ENCODE data around the gene AK4. TPM values are rescaled to one million over a fixed set of nuclear protein-coding genes. Genes with fewer than 3 reads are reported as not detected.

Gene AK4
- total and polyA plus RNA-seq, 2 experiments from 2014 or later = 65.4 to 110 TPM

DNA sequence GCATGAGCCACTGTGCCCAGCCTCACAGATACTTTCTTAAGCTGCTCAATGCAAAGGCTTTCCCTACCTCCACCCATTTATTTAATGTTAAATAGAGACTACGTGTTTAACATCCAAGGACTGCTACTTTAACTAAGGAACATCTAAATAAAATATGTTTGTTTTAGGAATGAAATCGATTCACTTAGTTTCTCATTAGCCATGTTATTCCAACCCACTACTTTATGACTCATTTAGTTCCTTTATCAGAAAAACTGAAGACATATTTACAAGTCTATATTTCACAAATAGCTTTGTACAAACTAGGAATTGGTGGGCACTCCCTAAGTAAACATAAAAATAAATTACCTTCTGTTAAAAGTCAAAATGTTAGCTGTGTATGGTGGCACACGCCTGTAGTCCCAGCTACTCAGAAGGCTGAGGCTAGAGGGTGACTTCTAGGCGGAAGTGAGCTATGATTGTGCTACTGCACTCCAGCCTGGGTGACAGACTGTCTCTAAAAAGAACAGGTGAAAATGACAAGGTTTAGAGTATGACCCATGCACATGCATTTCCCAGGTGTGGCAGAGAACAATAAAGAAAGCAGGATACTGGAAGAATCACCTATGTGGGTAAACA, 39.9 kb upstream of the AK4 start:
- 72 to 77% methylated on average over 4 of the region's 4 CpGs for WGBS, 2 experiments (ENCODE audit: low coverage in 1 of 2, low lambda C conversion rate in 2 of 2, missing lambda C conversion rate in 2 of 2)
- Histone ChIP-seq H3K27ac (no peak overlapping the region), H4K20me1 (ENCODE audit: insufficient read depth) (no peaks in the 10 kb centered on the region), H3K36me3 (ENCODE audit: low read depth) (no peaks in the 10 kb centered on the region), H3K79me2 (ENCODE audit: insufficient read depth) (no peaks in the 10 kb centered on the region), H2AFZ (no peak overlapping the region), H3K4me3 (no peak overlapping the region), H3K4me2 (ENCODE audit: unreplicated experiment) (no peak overlapping the region), H3K4me1 (ENCODE audit: insufficient read depth) (no peaks in the 10 kb centered on the region), H3K9me2 (ENCODE audit: insufficient read depth) (no peaks in the 10 kb centered on the region), H3K9ac (no peak overlapping the region), H3F3A (ENCODE audit: insufficient read depth) (no peaks in the 10 kb centered on the region), H3K27me3 (replicated peaks; ENCODE audit: insufficient read depth) (no peaks in the 10 kb centered on the region; the same call in none of the 2 replicates), H3K9me3 (ENCODE audit: low read depth) (no peaks in the 10 kb centered on the region)
- TF ChIP-seq EZH2 (IDR thresholded peaks at IDR 0.05; ENCODE audit: insufficient read depth, poor library complexity, severe bottlenecking) (no peak), EZH2phosphoT487 (IDR thresholded peaks at IDR 0.05; ENCODE audit: insufficient read depth, low read depth) (no peak)
- in situ Hi-C loops (cut with MboI) = no loop called here
- no peak for DNase-seq

DNA sequence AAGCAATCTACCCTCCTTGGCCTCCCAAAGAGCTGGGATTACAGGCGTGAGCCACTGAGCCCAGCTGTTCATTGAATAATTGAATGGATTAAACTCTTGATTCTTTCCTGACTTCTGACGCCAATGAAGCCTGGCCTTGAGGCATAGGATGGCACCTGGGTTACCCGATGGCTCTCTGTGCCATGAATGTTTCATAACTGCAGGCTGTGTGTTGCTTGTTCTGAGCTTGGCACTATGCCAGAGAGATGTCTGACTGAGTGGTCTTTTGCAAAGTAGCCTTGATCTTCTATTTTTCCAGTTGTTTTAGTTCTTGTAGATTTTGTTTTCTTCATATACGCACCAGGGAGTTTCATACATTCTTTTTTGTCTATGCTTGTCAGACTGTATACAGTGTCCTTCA, 38.5 kb upstream of the AK4 start:
- Histone ChIP-seq H2AFZ (no peak overlapping the region), H3K9me2 (ENCODE audit: insufficient read depth) (no peaks in the 10 kb centered on the region), H3K79me2 (ENCODE audit: insufficient read depth) (no peaks in the 10 kb centered on the region), H3K4me1 (ENCODE audit: insufficient read depth) (no peaks in the 10 kb centered on the region), H3K4me3 (no peak overlapping the region), H3K9me3 (ENCODE audit: low read depth) (no peaks in the 10 kb centered on the region), H3K4me2 (ENCODE audit: unreplicated experiment) (no peak overlapping the region), H3K9ac (no peak overlapping the region), H3F3A (ENCODE audit: insufficient read depth) (no peaks in the 10 kb centered on the region), H3K36me3 (ENCODE audit: low read depth) (no peaks in the 10 kb centered on the region), H3K27ac (no peak overlapping the region), H4K20me1 (ENCODE audit: insufficient read depth) (no peaks in the 10 kb centered on the region), H3K27me3 (replicated peaks; ENCODE audit: insufficient read depth) (no peaks in the 10 kb centered on the region; the same call in none of the 2 replicates)
- 65 to 77% methylated on average over 4 of the region's 4 CpGs for WGBS, 2 experiments (ENCODE audit: low coverage in 1 of 2, low lambda C conversion rate in 2 of 2, missing lambda C conversion rate in 2 of 2)
- DNase-seq = no peak
- TF ChIP-seq EZH2 (IDR thresholded peaks at IDR 0.05; ENCODE audit: insufficient read depth, poor library complexity, severe bottlenecking) (no peak), EZH2phosphoT487 (IDR thresholded peaks at IDR 0.05; ENCODE audit: insufficient read depth, low read depth) (no peak)
- in situ Hi-C loops (cut with MboI) = no loop called here

- in situ Hi-C loops (cut with MboI) = no loop called here
- peak; percentile 16 for DNase-seq
- no peaks in the 10 kb centered on the region for H3K9me3 ChIP-seq (ENCODE audit: low read depth)
Observed at GRCh38 chr1:65112811-65113210, 35.2 kb upstream of the AK4 start.

DNA sequence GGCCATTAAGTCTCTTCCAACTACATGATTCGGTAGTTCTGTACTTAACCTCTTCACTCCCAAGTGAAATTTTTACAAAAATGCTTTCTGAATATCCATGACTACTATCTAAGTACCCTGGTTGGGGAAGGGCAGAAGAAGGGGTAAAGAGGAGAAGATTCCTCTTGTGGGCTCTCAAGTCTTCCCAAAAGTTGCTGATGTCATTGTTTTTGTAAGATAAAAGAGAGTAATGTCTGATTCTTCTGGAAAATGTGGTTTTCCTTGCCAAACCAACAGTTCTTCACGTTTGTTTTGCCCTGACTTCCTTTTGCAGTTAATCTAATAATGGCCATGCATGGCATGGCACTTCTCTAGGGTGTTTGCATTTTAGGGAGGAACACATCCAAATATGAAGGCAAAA, 34.7 kb upstream of the AK4 start:
- H3K9me3 ChIP-seq (ENCODE audit: low read depth) = no peaks in the 10 kb centered on the region
- in situ Hi-C loops (cut with MboI) = no loop called here
- H4K20me1 ChIP-seq (ENCODE audit: insufficient read depth) = no peaks in the 10 kb centered on the region
- H3K79me2 ChIP-seq (ENCODE audit: insufficient read depth) = no peaks in the 10 kb centered on the region
- H3K9me2 ChIP-seq (ENCODE audit: insufficient read depth) = no peaks in the 10 kb centered on the region
- H2AFZ ChIP-seq = no peak overlapping the region
- no peaks in the 10 kb centered on the region for H3F3A ChIP-seq (ENCODE audit: insufficient read depth)
- 26 to 33% methylated on average over 2 of the region's 2 CpGs for WGBS, 2 experiments (ENCODE audit: low coverage in 1 of 2, low lambda C conversion rate in 2 of 2, missing lambda C conversion rate in 2 of 2)
- H3K9ac ChIP-seq = no peak overlapping the region
- H3K4me1 ChIP-seq (ENCODE audit: insufficient read depth) = no peaks in the 10 kb centered on the region
- no peak overlapping the region for H3K27ac ChIP-seq
- H3K4me2 ChIP-seq (ENCODE audit: unreplicated experiment) = no peak overlapping the region
- no peak for TF ChIP-seq EZH2phosphoT487 (IDR thresholded peaks at IDR 0.05; ENCODE audit: insufficient read depth, low read depth)
- no peak for TF ChIP-seq EZH2 (IDR thresholded peaks at IDR 0.05; ENCODE audit: insufficient read depth, poor library complexity, severe bottlenecking)
- no peak overlapping the region for H3K4me3 ChIP-seq
- DNase-seq = no peak
- H3K36me3 ChIP-seq (ENCODE audit: low read depth) = no peaks in the 10 kb centered on the region
- no peaks in the 10 kb centered on the region; the same call in 1 of the 2 replicates for H3K27me3 ChIP-seq (replicated peaks; ENCODE audit: insufficient read depth)

More at GRCh38 chr1:65112811-65113210, 35.2 kb upstream of the AK4 start:
- Histone ChIP-seq H3K9me2 (ENCODE audit: insufficient read depth) (no peaks in the 10 kb centered on the region), H2AFZ (no peak overlapping the region), H3K9ac (no peak overlapping the region), H3K4me3 (no peak overlapping the region), H3K4me2 (ENCODE audit: unreplicated experiment) (no peak overlapping the region), H3K27me3 (replicated peaks; ENCODE audit: insufficient read depth) (no peaks in the 10 kb centered on the region; the same call in 1 of the 2 replicates), H3F3A (ENCODE audit: insufficient read depth) (no peaks in the 10 kb centered on the region), H3K79me2 (ENCODE audit: insufficient read depth) (no peaks in the 10 kb centered on the region), H3K36me3 (ENCODE audit: low read depth) (no peaks in the 10 kb centered on the region), H3K4me1 (ENCODE audit: insufficient read depth) (no peaks in the 10 kb centered on the region), H4K20me1 (ENCODE audit: insufficient read depth) (no peaks in the 10 kb centered on the region), H3K27ac (no peak overlapping the region)
- TF ChIP-seq EZH2 (IDR thresholded peaks at IDR 0.05; ENCODE audit: insufficient read depth, poor library complexity, severe bottlenecking) = no peak
- no peak for TF ChIP-seq EZH2phosphoT487 (IDR thresholded peaks at IDR 0.05; ENCODE audit: insufficient read depth, low read depth)
- WGBS, 2 experiments (ENCODE audit: low coverage in 1 of 2, low lambda C conversion rate in 2 of 2, missing lambda C conversion rate in 2 of 2) = 25 to 42% methylated on average over 3 of the region's 3 CpGs

All from GM23248 (cell line).